K562 (cell line): ENCODE measurements around the gene OR5D18. TPM values are rescaled to one million over a fixed set of nuclear protein-coding genes. Genes with fewer than 3 reads are reported as not detected.

Source experiments
- ARID4B ChIP-seq: sonication (generic); formaldehyde crosslinking; IDR thresholded peaks from 2 replicates; pipeline ENCODE4 v1.8.0; 2022; ENCODE audit warnings: mild to moderate bottlenecking, missing genetic modification reagents
- BCLAF1 ChIP-seq, 2 experiments: fragments of 450-650 bp in 1 of 2; IDR thresholded peaks; 2 replicates each; pipeline ENCODE4 v1.6.1; 2011 to 2017; ENCODE audit warnings: low read depth in 2 of 2, antibody characterized with exemption in 1 of 2, borderline replicate concordance in 1 of 2, low read length in 1 of 2, mild to moderate bottlenecking in 1 of 2, mixed read lengths in 1 of 2; ENCODE audit not compliant: control insufficient read depth in 1 of 2
- ERF ChIP-seq: fragments of 450-650 bp; formaldehyde crosslinking; IDR thresholded peaks from 2 replicates; pipeline ENCODE4 v1.4.0; 2020; ENCODE audit warnings: mild to moderate bottlenecking, mixed read lengths
- MAFF ChIP-seq: IDR thresholded peaks from 2 replicates; pipeline ENCODE4 v1.6.1; 2012; ENCODE audit warnings: low read length, improper control_type of control experiment
- NUFIP1 ChIP-seq: fragments of 450-650 bp; IDR thresholded peaks from 2 replicates; pipeline ENCODE4 v1.6.1; 2018; ENCODE audit not compliant: partially characterized antibody
- PHB2 ChIP-seq: fragments of 450-650 bp; IDR thresholded peaks from 2 replicates; pipeline ENCODE4 v1.6.1; 2017; ENCODE audit warnings: low read depth
- PHF21A ChIP-seq: fragments of 450-650 bp; IDR thresholded peaks from 2 replicates; pipeline ENCODE4 v1.6.1; 2017; ENCODE audit warnings: low read depth, borderline replicate concordance
- ZEB2 ChIP-seq: fragments of 450-650 bp; IDR thresholded peaks from 2 replicates; pipeline ENCODE4 v1.6.1; 2016
- ZNF263 ChIP-seq: sonication (generic); formaldehyde crosslinking; IDR thresholded peaks from 2 replicates; pipeline ENCODE4 v1.8.0; 2022; ENCODE audit warnings: mild to moderate bottlenecking, missing genetic modification reagents, borderline replicate concordance
- ZSCAN29 ChIP-seq: fragments of 450-650 bp; IDR thresholded peaks from 2 replicates; pipeline ENCODE4 v1.6.1; 2017
- polyA plus RNA-seq, 8 experiments: library from polyadenylated mRNA; depleted of rRNA in 4 of 8; stranded (reverse) in 5 of 8; unstranded in 3 of 8; fragments of >200 nt; fragmentation: Nextera tagmentation in 2 of 8; fragmentation: Illumina TruSeq in 1 of 8; extraction: Ambion mirVana in 2 of 8; extraction: Trizol in 1 of 8; gene quantifications; 2 replicates each; pipeline versions ENCODE4 v1.2.1 to v1.2.3, GENCODE V29; 2011 to 2014; ENCODE audit warnings: inconsistent platforms in 1 of 8, missing spikeins in 1 of 8
- total RNA-seq, 7 experiments: library from RNA; depleted of rRNA in 6 of 7; stranded (reverse); fragments of >200 nt in 6 of 7; fragmentation: Illumina TruSeq in 2 of 7; extraction: Trizol in 2 of 7; gene quantifications; 2 replicates each; pipeline versions ENCODE4 v1.2.1 to v1.2.3, GENCODE V29; 2011 to 2021; ENCODE audit warnings: low replicate concordance in 1 of 7

Gene OR5D18
- total and polyA plus RNA-seq, 9 of the 15 experiments (the other 6 are each of a cell fraction or from before 2014, with no cell fraction given), result not detected

- TF ChIP-seq ZNF263 (CRISPR knock-in tag), result no peak
- TF ChIP-seq PHB2, result no peak
- no peak for TF ChIP-seq MAFF
- TF ChIP-seq ZEB2, result no peak
- no peak for TF ChIP-seq PHF21A
- no peak for TF ChIP-seq ZSCAN29
- TF ChIP-seq ERF (CRISPR knock-in tag), result no peak
- no peak for TF ChIP-seq ARID4B (CRISPR knock-in tag)
- TF ChIP-seq BCLAF1 (IDR thresholded peaks at IDR 0.05; ENCODE audit: borderline replicate concordance in 1 of 2, control insufficient read depth in 1 of 2, low read depth in 2 of 2, low read length in 1 of 2), result no peak
- TF ChIP-seq NUFIP1, result no peak
Measured at GRCh38 chr11:55852141-55852540, 32.7 kb downstream of the OR5D18 start (continued).
